ENCODE measurements around the gene INTS6.

Gene INTS6

DNA sequence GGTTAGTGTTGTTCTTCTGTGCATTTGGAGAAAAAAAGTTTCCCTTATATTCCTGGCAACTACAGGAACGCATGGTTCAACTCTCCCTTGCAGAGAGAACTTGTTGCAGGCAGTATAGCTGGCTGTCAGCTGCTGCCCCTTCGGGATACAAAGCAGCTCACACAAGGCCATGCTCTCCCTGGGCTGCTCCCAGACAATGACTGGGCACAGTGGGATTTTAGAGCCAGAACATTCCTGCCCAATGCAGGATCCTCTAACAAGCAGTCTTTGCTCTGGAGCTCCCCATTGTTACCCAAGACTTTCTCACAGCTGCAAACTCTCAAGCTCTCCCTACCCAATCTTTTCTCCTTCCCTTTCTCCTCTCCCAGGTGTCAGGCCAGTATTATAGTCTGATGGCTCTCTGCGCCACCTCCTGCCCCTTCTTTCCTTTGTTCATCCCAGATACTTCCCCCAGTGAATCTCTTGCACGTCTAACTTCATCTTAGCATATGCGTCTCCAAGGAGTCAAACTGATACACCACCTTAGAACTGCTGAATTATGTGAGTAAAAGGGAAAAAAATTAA, 140.8 kb downstream of the INTS6 start:
- no peak for DNase-seq

Data from EL (cell line).